ENCODE measurements around the gene OAS2. TPM values are rescaled to one million over a fixed set of nuclear protein-coding genes. Genes with fewer than 3 reads are reported as not detected.
"Not testable (repeated sequence)": the region's sequence is repeated elsewhere in the genome, so short reads cannot be mapped to it uniquely, and the experiment has no call there.

Gene OAS2
- total RNA-seq, 1 donor from 2014 or later: not detected

GRCh38 chr12:112950701-112951100 is 27.6 kb upstream of the OAS2 start:
- Mint-ChIP-seq H3K9me3 (ENCODE audit: unreplicated experiment) (no peaks in the 10 kb centered on the region), H3K27me3 (ENCODE audit: unreplicated experiment) (peaks cover 2% of the 10 kb centered on the region), H3K36me3 (ENCODE audit: unreplicated experiment) (no peaks in the 10 kb centered on the region), H3K4me3 (ENCODE audit: unreplicated experiment) (no peak overlapping the region), H3K4me1 (ENCODE audit: low read depth, unreplicated experiment) (no peaks in the 10 kb centered on the region), H3K27ac (ENCODE audit: unreplicated experiment) (no peak overlapping the region)
- no peak for TF ChIP-seq CTCF (IDR thresholded peaks at IDR 0.05; ENCODE audit: partially characterized antibody, unreplicated experiment)
- no peak for DNase-seq

DNA sequence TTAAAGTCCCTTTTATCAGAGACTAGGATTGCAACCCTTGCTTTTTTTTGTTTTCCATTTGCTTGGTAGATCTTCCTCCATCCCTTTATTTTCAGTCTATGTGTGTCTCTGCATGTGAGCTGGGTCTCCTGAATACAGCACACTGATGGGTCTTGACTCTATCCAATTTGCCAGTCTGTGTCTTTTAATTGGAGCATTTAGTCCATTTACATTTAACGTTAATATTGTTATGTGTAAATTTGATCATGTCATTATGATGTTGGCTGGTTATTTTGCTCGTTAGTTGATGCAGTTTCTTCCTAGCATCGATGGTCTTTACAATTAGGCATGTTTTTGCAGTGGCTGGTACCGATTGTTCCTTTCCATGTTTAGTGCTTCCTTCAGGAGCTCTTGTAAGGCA is 21.2 kb upstream of the OAS2 start:
- not testable (repeated sequence) for H3K4me1 Mint-ChIP-seq (ENCODE audit: low read depth, unreplicated experiment); H3K27me3 Mint-ChIP-seq (ENCODE audit: unreplicated experiment); H3K4me3 Mint-ChIP-seq (ENCODE audit: unreplicated experiment); H3K9me3 Mint-ChIP-seq (ENCODE audit: unreplicated experiment); H3K27ac Mint-ChIP-seq (ENCODE audit: unreplicated experiment); DNase-seq
- peaks cover 16% of the 10 kb centered on the region for H3K36me3 Mint-ChIP-seq (ENCODE audit: unreplicated experiment)

GRCh38 chr12:112961074-112961473 is 17.2 kb upstream of the OAS2 start:
- Mint-ChIP-seq H3K4me3 (ENCODE audit: unreplicated experiment) (no peak overlapping the region), H3K36me3 (ENCODE audit: unreplicated experiment) (peaks cover 20% of the 10 kb centered on the region), H3K9me3 (ENCODE audit: unreplicated experiment) (peaks cover 3% of the 10 kb centered on the region), H3K4me1 (ENCODE audit: low read depth, unreplicated experiment) (no peaks in the 10 kb centered on the region), H3K27ac (ENCODE audit: unreplicated experiment) (no peak overlapping the region), H3K27me3 (ENCODE audit: unreplicated experiment) (peaks cover 4% of the 10 kb centered on the region)
- no peak for DNase-seq
- no peak for TF ChIP-seq CTCF (IDR thresholded peaks at IDR 0.05; ENCODE audit: partially characterized antibody, unreplicated experiment)

DNA sequence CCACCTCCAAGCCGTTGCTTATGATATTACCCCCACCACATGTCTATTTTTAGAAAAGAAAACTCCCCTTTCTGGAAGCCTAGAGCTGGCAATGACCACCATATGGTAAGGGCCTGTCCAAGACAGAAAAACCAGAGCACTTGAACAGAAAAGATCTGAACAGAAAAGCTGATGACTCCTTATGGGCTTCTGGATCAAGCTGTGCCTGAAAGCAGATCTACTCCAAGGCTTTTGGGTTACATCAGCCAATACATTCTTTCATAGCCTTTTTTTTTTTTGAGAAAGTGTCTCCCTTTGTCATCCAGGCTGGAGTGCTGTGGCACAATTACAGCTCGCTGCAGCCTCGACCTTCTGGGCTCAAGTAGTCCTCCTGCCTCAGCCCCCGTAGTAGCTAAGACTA is 16.8 kb upstream of the OAS2 start:
- DNase-seq: no peak
- H3K9me3 Mint-ChIP-seq (ENCODE audit: unreplicated experiment): peaks cover 3% of the 10 kb centered on the region
- TF ChIP-seq CTCF (IDR thresholded peaks at IDR 0.05; ENCODE audit: partially characterized antibody, unreplicated experiment): no peak
- H3K27me3 Mint-ChIP-seq (ENCODE audit: unreplicated experiment): peaks cover 4% of the 10 kb centered on the region
- H3K4me1 Mint-ChIP-seq (ENCODE audit: low read depth, unreplicated experiment): no peaks in the 10 kb centered on the region
- no peak overlapping the region for H3K27ac Mint-ChIP-seq (ENCODE audit: unreplicated experiment)
- H3K4me3 Mint-ChIP-seq (ENCODE audit: unreplicated experiment): no peak overlapping the region
- peaks cover 20% of the 10 kb centered on the region for H3K36me3 Mint-ChIP-seq (ENCODE audit: unreplicated experiment)

- no peak overlapping the region for H3K4me3 Mint-ChIP-seq (ENCODE audit: unreplicated experiment)
- no peaks in the 10 kb centered on the region for H3K4me1 Mint-ChIP-seq (ENCODE audit: low read depth, unreplicated experiment)
- DNase-seq: no peak
- peaks cover 3% of the 10 kb centered on the region for H3K9me3 Mint-ChIP-seq (ENCODE audit: unreplicated experiment)
- peaks cover 2% of the 10 kb centered on the region for H3K27me3 Mint-ChIP-seq (ENCODE audit: unreplicated experiment)
- no peak overlapping the region for H3K27ac Mint-ChIP-seq (ENCODE audit: unreplicated experiment)
- peaks cover 20% of the 10 kb centered on the region for H3K36me3 Mint-ChIP-seq (ENCODE audit: unreplicated experiment)
- no peak for TF ChIP-seq CTCF (IDR thresholded peaks at IDR 0.05; ENCODE audit: partially characterized antibody, unreplicated experiment)
These were observed 15.8 kb upstream of the OAS2 start for GRCh38 chr12:112962561-112962960.

Data from glutamatergic neuron (in vitro differentiated cells).